Measurements from ENCODE around the gene TAL1. TPM values are rescaled to one million over a fixed set of nuclear protein-coding genes. Genes with fewer than 3 reads are reported as not detected.

TAL1 gene
- total RNA-seq, 3 donors from 2014 or later = 1.2 to 3.0 (median 2.4) TPM

DNA sequence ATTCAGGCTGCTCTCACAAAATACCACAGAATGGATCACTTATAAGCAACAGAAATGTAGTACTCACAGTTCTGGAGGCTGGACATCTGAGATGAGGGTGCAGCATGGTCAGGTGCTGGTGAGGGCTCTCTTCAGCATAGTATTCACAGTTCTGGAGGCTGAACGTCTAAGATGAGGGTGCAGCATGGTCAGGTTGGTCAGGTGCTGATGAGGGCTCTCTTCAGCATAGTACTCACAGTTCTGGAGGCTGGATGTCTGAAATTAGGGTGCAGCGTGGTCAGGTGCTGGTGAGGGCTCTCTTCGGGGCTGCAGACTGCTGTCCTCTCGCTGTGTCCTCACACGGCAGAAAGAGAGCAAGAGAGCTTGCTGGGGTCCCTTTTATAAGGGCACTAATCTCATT is 59.2 kb downstream of the TAL1 start:
- TF ChIP-seq, protein P1, sequence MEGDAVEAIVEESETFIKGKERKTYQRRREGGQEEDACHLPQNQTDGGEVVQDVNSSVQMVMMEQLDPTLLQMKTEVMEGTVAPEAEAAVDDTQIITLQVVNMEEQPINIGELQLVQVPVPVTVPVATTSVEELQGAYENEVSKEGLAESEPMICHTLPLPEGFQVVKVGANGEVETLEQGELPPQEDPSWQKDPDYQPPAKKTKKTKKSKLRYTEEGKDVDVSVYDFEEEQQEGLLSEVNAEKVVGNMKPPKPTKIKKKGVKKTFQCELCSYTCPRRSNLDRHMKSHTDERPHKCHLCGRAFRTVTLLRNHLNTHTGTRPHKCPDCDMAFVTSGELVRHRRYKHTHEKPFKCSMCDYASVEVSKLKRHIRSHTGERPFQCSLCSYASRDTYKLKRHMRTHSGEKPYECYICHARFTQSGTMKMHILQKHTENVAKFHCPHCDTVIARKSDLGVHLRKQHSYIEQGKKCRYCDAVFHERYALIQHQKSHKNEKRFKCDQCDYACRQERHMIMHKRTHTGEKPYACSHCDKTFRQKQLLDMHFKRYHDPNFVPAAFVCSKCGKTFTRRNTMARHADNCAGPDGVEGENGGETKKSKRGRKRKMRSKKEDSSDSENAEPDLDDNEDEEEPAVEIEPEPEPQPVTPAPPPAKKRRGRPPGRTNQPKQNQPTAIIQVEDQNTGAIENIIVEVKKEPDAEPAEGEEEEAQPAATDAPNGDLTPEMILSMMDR (IDR thresholded peaks at IDR 0.05) = no peak
- Histone ChIP-seq H3K9me3 (no peaks in the 10 kb centered on the region), H3K36me3 (ENCODE audit: low read depth) (no peaks in the 10 kb centered on the region), H3K4me1 (ENCODE audit: low read depth) (no peaks in the 10 kb centered on the region), H3K4me3 (no peak overlapping the region)
- ATAC-seq (no peak), DNase-seq (no peak)
- intact Hi-C loops (cut with DNase I, micrococcal nuclease) = no loop called here

Other genes with a start within 250 kb of the TAL1 start
- 1 to 10 TPM in 2 of 3 donors, under 1 TPM in 1; 0.75 to 3.0 (median 1.2) TPM for gene CYP4X1, start 208.6 kb downstream of the TAL1 start, total RNA-seq
- gene CYP4Z1, start 165.0 kb downstream of the TAL1 start, total RNA-seq = under 1 TPM in 2 of 3 donors, not detected in 1; 0.19 to 0.55 TPM
- gene CYP4A22, start 94.8 kb downstream of the TAL1 start, total RNA-seq = not detected
- 100 to 1,000 TPM in 1 of 3 donors, 10 to 100 TPM in 2; 40.9 to 173 (median 64.4) TPM for gene PDZK1IP1, start 42.2 kb downstream of the TAL1 start, total RNA-seq
- 10 to 100 TPM in 1 of 3 donors, 1 to 10 TPM in 2; 4.8 to 13.1 (median 9.6) TPM for gene STIL, start 81.9 kb upstream of the TAL1 start, total RNA-seq
- gene CMPK1, start 101.6 kb upstream of the TAL1 start, total RNA-seq = 100 to 1,000 TPM; 159 to 226 (median 223) TPM
- gene FOXE3, start 184.1 kb upstream of the TAL1 start, total RNA-seq = under 1 TPM in 2 of 3 donors, not detected in 1; 0.23 to 0.39 TPM
- 10 to 100 TPM in 2 of 3 donors, 1 to 10 TPM in 1; 7.7 to 24.8 (median 17.1) TPM for gene FOXD2, start 205.8 kb upstream of the TAL1 start, total RNA-seq

All from mucosa of descending colon (tissue), 3 donors.